Activated CD8-positive, alpha-beta memory T cell treated with anti-CD3 and anti-CD28 coated beads, Interleukin-2, amount 50 U/mL, for 1 hour (primary cell): ENCODE results near the gene TRMT112.
A peak's percentile ranks its signal among the peaks of the same experiment; 100 is the strongest.

ENCODE experiments used
- DNase-seq: peaks from one replicate; pipeline ENCODE4 v3.0.0-alpha.2; 2020; ENCODE audit errors: extremely low read depth

The TRMT112 gene

DNA sequence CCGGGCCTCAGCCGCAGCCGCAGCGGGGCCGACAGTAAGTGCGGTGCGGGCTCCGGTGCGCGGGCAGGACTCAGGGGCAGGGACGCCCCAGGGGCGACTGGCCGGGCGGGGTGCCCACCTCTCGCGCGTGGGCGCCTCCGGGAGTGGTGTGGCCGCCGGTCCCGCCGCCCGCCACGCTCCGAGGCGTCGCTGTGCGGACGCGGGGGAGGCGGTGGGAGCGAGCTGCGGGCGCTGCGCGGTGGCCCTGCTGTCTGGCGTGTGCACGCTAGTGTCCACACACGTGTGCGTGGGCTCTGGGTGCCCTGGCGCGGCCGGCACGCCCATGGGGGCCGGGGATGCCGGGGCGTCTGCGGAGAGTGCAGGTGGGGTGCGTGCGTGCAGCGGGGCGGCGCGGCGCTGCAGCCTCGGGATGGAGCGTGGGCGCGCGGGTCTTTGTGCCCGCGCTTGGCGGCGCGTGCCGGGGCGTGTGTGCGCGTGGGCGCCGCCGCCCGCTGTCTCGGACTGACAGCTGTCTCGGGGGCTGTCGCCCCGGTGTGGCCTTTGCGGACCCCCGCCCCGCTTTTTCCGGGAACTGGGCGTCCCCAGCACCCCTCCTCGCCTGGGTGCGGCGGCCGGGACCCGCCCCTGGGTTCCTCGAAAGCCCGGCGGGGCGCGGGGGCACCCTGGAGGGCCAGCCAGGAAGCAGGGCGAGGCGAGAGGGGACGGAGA is 25.5 kb downstream of the TRMT112 start:
- no peak for DNase-seq

GRCh38 chr11:64291262-64291751 is 26.1 kb downstream of the TRMT112 start, which contains the start of gene KCNK4:
Gene KCNK4, plus strand, starts transcription at chr11:64291302. Its CDS starts 1,717 bp downstream, at chr11:64293019.
- no peak for DNase-seq

DNA sequence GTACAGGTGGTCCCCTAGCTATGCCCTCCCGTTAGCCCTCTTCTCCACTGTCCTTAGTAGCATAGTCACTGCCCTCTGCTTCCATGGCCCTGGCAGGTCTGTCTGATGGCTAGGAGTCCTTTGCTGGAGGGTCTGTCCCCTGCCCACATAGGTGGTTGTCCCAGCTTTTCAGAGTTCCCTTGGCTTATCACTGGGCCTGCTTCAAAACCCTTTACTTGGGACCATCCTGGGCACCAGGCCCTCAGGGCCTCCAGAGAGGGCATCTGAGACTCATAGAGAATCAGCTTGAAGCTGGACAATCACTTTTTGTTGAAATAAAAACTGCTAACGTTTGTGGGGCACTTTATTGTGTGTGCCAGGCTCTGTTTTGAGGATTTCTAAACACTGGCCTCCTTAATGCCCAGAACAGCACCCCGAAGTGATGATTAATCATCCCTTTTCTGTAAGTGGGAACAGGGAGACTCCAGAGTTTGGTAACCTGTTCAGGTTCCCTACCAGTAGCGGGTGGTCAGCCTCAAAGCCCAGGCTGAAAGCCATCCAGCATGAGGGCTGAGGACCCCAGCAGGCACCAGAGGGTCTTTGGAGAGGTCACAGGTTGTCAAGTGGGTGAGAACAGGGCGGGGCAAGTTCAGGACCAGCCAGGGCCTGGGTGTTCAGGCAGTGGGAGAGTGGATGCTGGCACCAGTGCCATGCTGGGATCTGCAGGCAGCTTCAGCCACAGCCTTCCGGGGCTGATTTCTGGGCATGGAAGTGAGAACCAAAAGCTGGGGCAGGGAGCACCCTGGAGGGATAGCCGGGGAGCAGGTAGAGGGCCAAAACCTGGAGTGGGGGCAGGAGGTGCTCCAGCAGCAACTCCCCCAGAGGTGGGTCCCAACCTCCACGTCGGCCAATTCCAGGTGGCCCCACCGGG is 26.8 kb downstream of the TRMT112 start:
- DNase-seq = no peak

GRCh38 chr11:64289002-64289564 is 28.3 kb downstream of the TRMT112 start:
- DNase-seq = no peak

GRCh38 chr11:64288353-64288750 is 29.0 kb downstream of the TRMT112 start:
- no peak for DNase-seq

DNA sequence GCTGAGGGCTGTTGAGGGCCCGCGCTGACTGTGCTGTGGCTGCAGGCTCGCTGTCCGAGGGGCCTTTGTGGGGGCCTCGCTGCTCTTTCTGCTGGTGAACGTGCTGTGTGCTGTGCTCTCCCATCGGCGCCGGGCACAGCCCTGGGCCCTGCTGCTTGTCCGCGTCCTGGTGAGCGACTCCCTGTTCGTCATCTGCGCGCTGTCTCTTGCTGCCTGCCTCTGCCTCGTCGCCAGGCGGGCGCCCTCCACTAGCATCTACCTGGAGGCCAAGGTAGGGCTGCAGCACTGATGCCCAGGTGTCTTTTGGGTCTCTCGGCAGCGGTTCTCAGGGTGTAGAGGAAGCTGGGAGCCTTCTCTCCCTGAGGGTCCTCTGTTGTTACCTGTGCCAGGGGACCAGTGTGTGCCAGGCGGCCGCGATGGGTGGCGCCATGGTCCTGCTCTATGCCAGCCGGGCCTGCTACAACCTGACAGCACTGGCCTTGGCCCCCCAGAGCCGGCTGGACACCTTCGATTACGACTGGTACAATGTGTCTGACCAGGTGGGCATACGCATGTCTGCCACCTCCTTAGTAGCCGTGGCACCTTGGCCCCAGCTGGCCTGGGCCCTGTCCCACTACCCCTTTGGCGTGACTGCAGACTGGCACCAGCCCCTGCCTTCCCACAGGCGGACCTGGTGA is 29.5 kb downstream of the TRMT112 start:
- no peak for DNase-seq

DNA sequence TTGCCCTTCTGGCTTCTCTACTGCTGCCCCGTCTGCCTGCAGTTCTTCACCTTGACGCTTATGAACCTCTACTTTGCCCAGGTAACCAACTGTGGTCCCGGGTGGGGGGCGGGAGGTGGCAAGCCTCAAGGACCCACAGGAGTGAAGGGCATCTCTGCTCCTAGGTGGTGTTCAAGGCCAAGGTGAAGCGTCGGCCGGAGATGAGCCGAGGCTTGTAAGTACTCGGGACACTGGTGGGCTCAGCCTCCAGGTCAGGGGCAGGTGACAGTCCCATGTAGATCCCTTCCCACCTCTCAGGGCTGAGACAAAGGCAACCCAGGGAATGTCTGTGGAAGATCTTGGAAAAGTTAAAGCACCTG is 30.6 kb downstream of the TRMT112 start:
- DNase-seq = no peak

DNA sequence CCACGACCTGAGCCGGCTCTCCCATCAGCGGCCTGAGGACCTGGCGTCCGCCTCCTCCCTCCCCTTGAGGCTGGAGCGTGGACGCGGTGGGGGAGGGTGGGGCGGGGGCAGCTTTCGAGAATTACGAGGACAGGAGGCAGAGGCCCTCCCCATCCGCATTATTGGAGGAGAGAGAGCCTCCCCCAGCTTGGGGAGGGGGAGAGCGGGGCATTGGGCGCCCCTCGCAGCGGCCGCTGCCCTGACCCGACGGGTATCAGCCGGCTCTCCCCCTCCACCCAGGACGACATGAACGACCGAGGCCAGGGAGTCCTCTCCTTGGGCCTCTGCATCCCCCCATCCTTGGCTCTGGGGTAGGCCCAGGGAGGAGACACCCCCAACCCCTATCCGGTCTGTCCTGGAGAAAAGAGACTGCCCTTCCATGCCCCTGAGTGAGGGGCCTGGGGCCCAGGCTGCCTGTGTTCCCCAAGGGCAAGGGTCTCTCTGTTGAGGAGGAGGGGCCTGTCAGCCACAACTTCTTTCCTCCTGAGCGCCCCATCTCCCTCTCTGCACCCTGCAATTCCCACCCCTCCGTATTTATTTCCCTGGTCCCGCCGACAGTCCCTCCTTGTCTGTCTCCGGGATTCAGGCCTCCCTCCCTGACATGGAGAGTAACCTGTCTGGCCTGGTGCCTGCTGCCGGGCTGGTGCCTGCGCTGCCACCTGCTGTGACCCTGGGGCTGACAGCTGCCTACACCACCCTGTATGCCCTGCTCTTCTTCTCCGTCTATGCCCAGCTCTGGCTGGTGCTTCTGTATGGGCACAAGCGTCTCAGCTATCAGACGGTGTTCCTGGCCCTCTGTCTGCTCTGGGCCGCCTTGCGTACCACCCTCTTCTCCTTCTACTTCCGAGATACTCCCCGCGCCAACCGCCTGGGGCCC is 31.2 kb downstream of the TRMT112 start:
- DNase-seq = no peak

- DNase-seq = peak; percentile 50
Measured at GRCh38 chr11:64284962-64285884, 32.1 kb downstream of the TRMT112 start, which contains the start of gene GPR137. Gene GPR137, plus strand, starts transcription at chr11:64285848. Its CDS starts 677 bp downstream, at chr11:64286525.

DNA sequence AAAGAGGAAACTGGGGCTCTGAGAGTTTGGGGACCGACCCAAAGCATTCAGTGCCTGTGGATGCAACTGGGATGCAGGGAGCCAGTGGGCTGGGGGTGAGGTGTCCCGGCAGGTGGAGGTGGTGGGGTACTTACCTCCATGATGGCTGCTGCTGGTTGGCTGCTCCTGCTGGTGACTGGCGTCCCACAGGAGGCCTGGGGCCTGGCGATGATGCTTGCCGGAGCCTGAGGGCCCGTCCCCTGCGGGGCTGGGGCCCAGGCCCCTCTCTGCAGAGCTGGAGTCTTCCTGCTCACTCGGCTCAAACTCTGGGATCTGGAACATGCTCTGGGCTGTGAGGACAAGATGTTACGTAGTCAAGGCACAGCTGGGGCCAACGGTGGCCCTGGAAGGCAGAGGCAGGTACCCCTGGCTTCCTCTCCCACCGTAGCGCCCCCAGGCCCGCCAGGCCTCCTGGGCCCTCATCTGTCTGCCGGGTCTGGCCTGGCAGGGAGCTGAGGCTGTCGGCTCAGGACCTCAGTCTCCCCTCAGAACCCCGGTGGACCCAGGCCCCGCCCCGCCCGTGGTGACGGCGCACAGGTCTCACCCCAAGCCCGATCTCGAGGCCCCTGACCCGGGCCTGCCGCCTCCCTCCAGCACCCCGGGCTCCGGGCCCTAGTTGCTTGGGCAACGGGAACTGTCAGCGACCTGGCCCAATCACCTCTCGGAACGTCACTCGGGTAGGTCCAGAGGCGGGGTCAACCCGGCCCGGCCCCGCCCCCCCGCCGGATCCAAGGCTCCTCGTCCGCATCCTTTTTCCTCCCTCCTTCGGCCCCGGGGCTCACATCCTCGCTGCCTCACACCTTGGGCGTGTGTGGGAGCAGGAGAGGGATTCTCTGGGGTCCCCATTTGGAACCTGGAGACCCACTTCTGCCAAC is 33.1 kb downstream of the TRMT112 start, which contains the start of gene BAD:
TSS of gene BAD (minus strand) at position 618 of the 914 bp plus-strand sequence. CDS start at position 321, 297 bp downstream.
- peak; percentile 76 for DNase-seq

DNA sequence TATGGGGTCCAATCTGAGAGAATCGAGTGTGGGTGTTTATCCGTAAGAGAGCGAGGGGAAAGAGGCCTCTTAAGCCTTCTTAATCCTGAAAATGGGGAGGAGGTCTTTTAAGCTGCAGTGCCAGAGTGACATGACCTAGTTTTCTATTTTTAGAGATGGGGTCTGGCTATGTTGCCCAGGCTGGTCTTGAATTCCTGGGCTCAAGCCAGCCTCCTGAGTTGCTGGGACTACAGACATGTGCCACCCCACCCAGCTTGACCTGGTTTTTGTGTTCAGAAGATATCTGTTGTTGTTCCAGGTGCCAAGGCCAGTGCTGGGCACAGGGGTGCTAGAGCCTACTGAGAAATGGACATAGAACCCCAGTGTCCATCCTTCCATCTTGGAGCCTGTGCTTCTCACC is 34.3 kb downstream of the TRMT112 start:
- DNase-seq = no peak

DNA sequence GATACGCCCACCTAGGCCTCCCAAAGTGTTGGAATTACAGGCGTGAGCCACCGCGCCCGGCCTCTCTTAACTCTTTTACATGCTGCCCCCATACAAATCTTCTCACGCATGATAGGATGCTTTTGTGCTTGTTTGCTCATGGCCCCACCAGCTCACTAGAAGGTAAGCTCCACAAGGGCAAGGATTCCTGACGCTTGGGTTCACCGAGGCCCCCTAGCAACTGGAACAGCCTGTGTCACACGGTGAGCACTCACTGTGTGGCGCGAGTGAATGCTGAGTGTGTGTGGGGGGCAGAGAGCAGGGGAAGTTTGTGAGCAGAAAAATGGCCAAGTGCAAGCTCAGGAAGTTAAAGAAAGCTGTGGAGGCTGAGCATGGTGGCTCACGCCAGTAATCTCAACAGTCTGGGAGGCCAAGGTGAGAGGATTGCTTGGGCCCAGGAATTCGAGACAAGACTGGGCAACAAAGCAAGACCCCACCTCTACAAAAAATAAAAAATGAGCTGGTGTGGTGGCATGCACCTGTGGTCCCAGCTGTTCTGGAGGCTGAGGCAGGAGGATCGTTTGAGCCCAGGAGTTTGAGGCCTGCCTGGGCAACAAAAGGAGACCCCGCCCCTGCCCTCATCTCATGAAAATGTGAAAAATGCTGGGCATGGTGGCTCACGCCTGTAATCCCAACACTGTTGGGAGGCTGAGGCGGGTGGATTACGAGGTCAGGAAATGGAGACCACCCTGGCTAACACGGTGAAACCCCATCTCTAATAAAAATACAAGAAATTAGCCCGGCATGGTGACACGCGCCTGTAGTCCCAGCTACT is 35.2 kb downstream of the TRMT112 start:
- DNase-seq = no peak

DNA sequence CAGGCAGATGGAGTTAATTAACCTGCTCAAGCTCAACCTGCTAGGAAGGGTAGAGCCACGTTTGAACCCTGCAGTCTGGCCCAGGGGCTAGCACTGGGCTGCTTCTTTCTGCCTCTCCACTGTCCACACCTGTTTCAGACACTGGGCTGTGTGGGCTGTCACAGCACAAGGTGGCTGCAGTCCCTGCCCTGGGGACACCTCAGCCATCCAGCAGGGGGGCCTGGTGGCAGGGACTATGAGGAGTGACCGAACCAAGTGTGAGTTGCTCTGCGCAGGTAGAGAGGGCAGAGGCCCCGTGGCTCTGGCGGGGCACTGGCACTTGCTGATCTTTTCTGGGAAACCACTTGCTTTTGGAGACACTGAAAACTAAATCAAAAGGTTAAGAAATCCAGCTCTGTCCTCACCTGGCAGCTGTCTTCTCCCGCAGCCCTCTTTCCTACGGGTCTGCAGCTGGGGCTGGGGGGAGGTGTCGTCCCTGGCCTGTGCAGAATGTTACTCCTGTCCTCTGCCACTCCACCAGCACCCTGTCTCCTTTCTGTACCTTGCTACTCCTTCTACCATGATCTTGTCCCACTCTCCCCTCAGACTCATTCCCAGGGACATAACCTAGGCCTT is 38.7 kb downstream of the TRMT112 start:
- DNase-seq = no peak

- DNase-seq = no peak
Measured at GRCh38 chr11:64276653-64277431, 40.5 kb downstream of the TRMT112 start.

GRCh38 chr11:64275841-64276240 is 41.5 kb downstream of the TRMT112 start:
- no peak for DNase-seq
